CD4-positive, alpha-beta T cell treated with Interleukin-21 for 1 hour (primary cell): ENCODE data around the gene ACACA.
"Not testable (repeated sequence)": the region's sequence is repeated elsewhere in the genome, so short reads cannot be mapped to it uniquely, and the experiment has no call there.

Experiments used
- DNase-seq: peaks from one replicate; pipeline ENCODE4 v3.0.0-alpha.2; 2020

The ACACA gene

GRCh38 chr17:37092701-37093100 lies 313.9 kb downstream of the ACACA start:
- no peak for DNase-seq

DNA sequence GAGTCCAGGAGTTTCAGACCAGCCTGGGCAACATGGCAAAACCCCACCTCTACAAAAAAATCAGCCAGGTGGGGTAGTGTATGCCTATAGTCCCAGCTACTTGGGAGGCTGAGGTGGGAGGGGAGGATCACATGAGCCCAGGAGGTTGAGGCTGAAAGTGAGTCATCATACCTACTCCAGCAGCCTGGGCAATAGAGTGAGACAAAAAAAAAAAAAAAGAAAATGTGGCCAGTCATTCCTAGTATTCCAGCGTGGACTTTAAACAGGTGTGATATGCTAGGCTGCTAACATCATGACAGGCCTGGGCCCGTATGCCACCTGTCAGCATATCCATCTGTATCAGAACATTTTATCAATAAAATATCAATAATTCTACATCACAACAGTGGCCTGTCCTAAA lies 314.6 kb downstream of the ACACA start:
- DNase-seq, result no peak

DNA sequence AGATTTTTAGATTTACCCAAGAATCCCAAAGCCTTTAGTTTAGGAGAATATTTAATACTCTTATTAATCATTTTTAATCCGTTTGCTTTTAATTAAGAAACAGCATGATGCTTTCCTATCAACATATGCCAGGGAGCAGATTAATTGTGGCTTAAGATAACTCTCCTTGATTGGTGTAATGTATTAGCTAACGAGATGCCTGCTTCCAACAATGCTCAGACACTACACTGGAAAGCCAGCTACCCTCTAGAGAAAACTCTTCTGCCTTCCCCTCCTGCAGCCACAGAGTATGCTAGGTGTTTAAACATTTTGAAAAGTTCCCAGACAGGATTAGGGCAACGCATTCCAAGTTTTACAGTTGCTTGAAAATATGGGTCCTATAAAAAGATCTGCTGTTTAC lies 315.7 kb downstream of the ACACA start:
- DNase-seq, result no peak

- peak; percentile 80 for DNase-seq
Measured at GRCh38 chr17:37089956-37090355, 316.7 kb downstream of the ACACA start.

- DNase-seq, result no peak
Measured at GRCh38 chr17:37088913-37089312, 317.7 kb downstream of the ACACA start.

DNA sequence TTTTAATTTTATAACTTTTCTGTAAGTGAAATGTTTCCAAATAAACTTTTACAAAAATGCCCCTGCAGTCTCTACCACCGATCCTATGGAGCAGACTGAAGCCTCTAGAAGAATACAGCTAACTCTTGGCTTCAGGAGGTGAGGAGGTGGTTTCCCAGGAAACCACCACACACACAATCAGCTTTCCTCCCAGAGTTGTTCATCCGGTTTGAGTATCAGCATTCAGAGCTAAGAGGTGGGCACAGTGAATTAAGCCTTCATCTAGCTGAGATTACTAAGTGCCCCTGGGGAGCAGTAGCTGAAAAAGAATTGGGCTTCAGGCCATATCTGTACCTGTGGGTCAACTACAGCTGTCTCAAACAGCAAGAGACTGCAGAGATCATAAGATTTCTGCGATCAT lies 318.2 kb downstream of the ACACA start:
- peak; percentile 43 for DNase-seq

DNA sequence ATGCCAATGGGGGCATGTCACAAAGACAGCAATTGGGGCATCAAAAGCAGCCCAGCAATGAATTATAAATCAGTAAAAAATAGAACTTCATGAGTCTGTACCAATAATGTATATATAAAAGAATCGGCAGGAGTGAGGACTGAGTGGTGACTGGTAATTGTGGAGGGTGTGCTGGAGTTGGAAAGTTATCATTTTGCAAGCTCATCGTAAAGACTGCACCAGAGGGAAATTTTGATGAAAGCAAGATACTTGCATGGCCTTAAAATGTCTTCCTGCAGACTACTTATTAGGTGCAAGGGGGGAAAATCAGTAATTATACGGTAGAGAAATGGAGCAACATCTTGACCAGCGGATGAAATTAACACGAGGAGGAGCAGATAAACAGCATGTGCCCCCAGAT lies 319.0 kb downstream of the ACACA start:
- no peak for DNase-seq

DNA sequence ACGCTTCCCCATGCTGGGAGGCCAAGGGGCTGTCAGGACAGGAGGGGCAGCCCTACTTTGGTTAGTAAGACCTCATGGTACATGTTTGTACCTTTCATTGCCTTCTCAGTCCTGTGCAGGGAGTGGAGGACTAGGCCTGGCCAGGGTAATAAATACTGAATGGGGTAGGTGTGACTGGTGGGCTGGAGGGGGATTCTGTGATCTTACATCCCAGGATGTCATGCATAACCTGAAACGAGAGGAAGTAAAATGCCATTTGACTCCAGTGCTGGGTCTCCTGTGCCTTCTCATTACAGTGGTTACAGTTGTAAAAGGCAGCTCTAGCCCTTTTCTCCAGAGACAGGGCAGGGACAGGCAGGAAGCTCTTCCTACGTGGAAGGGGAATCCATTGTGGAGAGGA lies 319.7 kb downstream of the ACACA start:
- no peak for DNase-seq

DNA sequence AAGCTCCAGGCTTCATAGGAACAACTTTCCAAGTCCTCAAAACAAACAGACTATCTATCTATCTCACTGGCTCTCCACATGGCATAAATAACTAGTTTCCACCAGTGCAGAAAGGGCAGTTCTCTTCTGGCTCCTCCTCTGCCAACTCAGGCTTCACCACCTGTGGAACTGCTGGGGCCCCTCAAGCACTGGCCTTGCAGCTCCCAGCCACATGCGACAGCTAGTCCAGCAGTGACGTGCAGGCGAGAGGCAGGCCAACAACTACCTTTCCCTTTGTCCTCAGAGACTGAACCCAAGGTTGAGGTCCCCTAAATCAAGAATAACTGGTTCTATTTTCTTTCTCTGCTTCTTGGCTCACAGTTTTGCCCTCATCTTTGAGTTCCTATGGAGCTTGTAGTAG lies 320.3 kb downstream of the ACACA start:
- no peak for DNase-seq

- no peak for DNase-seq
Measured at GRCh38 chr17:37084372-37084771, 322.3 kb downstream of the ACACA start.

DNA sequence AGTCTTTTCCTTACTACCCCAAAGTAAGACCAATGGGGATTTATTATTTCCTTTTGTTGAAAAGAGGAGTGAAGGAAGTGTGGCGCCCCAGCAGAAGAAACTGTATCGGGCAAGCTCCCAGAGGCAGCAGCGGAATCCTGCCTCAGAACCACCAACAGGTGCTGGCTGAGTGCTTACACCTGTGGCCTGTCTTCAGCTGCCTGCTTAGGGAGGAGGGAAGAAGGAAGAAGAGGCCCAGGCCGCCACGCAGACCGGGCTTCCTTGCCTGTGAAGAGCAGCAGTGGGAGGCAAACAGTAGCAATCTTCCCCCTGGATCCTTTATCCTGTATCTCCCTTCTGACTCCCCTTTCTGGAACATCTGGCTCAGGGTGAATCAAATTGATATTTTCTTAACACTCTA lies 323.2 kb downstream of the ACACA start:
- no peak for DNase-seq

DNA sequence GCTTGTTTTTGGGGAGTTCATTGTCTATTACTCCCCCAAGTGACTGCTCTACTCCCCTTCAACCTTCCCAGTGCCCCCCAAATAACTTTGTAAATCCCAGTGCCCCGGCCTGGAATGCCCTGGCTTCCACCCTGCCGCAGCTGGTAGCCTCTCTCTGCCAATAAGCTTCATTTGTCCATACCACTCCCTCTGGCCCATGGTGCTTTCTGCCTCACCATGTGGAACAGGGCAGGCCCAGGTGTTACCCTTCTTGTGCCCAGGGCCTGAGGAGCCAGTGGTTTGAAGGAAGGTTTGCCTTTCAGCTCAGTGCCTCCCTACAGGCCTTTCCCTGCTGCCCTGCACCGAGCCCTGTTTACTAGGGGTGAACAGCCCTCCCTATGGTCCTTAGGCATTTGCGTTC lies 323.7 kb downstream of the ACACA start:
- DNase-seq, result no peak

DNA sequence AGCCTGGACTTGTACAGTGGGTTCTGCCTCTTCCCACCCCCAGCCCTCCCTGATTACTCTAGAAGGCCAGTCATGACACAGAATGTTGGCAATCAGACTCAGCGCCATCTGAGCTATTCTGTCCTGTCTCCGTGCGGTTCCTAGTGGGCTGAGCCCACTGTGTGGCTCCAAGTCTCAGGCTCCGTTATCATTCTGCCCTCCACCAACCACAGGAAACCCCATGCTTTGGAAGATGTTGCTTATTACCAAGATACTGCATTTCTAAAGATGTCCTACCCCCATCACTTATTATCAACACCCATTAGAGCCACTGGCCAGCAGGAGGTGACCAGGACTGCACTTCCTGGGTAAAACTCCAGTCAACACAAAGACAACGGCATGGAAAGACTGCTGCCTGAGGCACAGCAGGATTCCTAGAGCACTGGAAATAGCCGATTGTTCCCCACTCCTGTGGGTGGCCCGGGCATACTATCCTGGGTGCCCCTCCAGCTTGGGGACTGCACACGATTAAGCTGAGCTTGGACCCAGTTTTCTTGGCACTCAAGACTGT lies 324.2 kb downstream of the ACACA start:
- no peak for DNase-seq

DNA sequence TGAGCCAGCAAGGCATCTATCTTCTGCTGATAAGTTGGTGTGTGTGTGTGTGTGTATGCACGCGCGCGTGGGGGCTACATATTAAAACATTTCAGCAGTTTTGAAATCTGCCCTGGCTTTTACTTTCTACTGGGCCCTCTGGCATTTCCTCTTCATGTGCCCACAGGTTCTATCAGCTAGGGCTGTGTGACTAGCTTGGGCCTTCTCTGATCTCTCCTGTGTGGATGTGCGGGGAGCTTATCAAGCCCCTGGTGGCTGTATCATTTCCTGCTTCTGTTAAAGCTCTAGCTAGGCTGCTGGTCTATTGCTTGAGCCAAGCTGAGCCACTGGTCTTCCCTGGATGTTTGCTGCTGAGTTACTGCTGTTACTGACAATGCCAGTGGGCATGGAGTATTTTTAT lies 325.3 kb downstream of the ACACA start:
- DNase-seq, result no peak

- DNase-seq, result no peak
Measured at GRCh38 chr17:37079735-37080134, 326.9 kb downstream of the ACACA start.

- DNase-seq, result no peak
Measured at GRCh38 chr17:37079065-37079708, 327.4 kb downstream of the ACACA start.

DNA sequence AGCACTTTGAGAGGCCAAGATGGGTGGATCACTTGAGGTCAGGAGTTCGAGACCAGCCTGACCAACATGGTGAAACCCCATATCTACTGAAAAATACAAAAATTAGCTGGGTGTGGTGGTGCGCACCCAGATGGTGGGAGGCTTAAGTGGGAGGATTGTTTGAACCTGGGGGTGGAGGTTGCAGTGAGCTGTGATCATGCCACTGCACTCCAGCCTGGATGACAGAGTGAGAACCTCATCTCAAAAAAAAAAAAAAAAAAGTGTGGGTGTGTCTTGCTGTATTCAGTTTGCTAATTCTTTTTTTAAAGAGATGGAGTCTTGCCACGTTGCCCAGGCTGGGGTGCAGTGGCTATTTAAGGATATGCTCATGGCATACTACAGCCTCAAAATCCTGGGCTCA lies 333.2 kb downstream of the ACACA start:
- DNase-seq, result not testable (repeated sequence)

- DNase-seq, result no peak
Measured at GRCh38 chr17:37069087-37069486, 337.5 kb downstream of the ACACA start.

- no peak for DNase-seq
Measured at GRCh38 chr17:37068266-37068665, 338.4 kb downstream of the ACACA start.

- DNase-seq, result no peak
Measured at GRCh38 chr17:37067555-37068111, 339.0 kb downstream of the ACACA start.

GRCh38 chr17:37066322-37067255 lies 340.0 kb downstream of the ACACA start:
- DNase-seq, result no peak

DNA sequence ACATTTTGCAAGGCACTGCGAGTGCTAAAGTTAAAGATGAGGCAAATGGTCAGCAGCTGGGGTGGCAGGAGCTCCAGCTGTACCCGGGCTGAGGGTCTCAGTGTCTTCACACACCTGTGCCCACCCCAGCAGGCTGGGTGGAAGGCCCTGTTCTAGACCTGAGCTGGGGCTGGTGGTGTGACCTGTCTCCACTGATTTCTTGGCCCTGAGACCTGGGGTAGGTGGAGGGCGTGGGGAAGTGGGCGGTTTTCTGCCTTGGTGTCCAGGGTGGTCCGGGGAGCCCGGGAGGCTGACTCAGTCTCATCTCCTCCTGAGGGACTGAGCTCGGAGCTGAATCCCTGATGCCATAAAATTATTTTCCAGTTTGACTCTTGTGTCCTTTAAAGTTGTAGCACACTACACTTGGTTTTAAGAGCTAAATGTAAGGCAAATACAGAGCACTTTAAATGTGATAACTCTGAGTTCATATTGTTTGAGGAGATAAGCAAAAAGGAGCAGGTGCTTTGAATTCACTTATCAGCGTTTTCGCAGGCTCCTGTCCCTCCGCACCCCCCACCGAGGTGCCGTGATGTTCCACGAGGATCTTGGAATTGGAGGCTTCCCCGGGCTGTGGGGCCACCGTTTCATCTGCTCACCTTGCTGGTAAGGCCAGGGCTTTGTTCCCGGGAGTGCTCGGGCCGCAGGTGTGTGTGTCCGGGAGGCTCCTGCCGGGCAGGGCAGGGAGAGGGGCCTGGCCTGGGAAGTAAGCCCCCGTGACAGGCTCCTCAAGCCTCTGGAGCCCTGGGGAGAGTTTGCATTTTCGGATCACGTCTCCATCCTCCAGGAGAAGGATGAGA lies 340.9 kb downstream of the ACACA start:
- no peak for DNase-seq

GRCh38 chr17:37064956-37065355 lies 341.7 kb downstream of the ACACA start:
- no peak for DNase-seq
